Measurements from ENCODE around the gene SRPK2.

SRPK2 gene

GRCh38 chr7:105191331-105191730 is 197.4 kb downstream of the SRPK2 start:
- ATAC-seq (ENCODE audit: low read depth) (no peak), DNase-seq (ENCODE audit: low spot score) (no peak)

DNA sequence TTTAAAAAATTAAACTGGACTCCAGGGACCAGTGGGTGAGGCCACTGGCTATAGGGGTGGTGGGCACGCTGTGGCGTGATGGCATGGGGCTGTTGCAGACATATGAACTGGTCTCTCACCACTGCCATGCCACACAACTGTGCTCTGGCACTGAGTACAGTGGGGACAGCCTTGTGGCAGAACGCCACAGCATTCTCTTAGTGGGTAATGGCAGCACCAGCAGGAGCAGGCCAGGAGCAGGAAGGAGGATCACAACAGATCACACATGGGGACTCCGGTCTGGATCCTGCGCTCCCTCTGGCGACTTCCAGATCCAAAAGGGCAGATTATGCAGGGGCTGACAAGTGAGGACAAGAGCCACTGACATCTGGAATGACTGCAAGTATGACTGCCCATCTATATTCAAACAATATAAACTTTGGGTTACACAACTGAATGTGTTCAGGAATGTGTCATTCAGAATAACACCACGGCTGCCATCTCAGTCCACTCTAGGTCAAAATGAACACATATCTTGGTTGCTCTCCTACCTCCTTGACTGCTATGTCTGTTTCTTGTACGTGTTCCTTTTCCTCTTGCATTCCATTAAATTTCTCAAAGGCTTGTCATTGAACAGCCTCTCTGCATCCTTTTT is 198.7 kb downstream of the SRPK2 start:
- no peaks in the 10 kb centered on the region for H3K27me3 ChIP-seq (ENCODE audit: insufficient read depth, poor library complexity, severe bottlenecking)
- H3K4me3 ChIP-seq (ENCODE audit: severe bottlenecking), result no peak overlapping the region
- no peak for TF ChIP-seq CTCF (IDR thresholded peaks at IDR 0.05; ENCODE audit: poor library complexity, severe bottlenecking)
- peaks cover 35% of the 10 kb centered on the region for H3K4me1 ChIP-seq (ENCODE audit: insufficient read depth, poor library complexity, severe bottlenecking)
- H3K27ac ChIP-seq (ENCODE audit: poor library complexity, severe bottlenecking), result no peak overlapping the region
- DNase-seq (ENCODE audit: low spot score), result no peak
- no peaks in the 10 kb centered on the region for H3K36me3 ChIP-seq (ENCODE audit: low read depth)
- H3K9me3 ChIP-seq (ENCODE audit: severe bottlenecking), result no peaks in the 10 kb centered on the region
- ATAC-seq (ENCODE audit: low read depth), result no peak

More at GRCh38 chr7:105191331-105191730, 197.4 kb downstream of the SRPK2 start:
- Histone ChIP-seq H3K27ac (ENCODE audit: poor library complexity, severe bottlenecking) (no peak overlapping the region), H3K36me3 (ENCODE audit: low read depth) (no peaks in the 10 kb centered on the region), H3K4me1 (ENCODE audit: insufficient read depth, poor library complexity, severe bottlenecking) (peaks cover 24% of the 10 kb centered on the region), H3K9me3 (ENCODE audit: severe bottlenecking) (no peaks in the 10 kb centered on the region), H3K27me3 (ENCODE audit: insufficient read depth, poor library complexity, severe bottlenecking) (no peaks in the 10 kb centered on the region), H3K4me3 (ENCODE audit: severe bottlenecking) (no peak overlapping the region)
- no peak for TF ChIP-seq CTCF (IDR thresholded peaks at IDR 0.05; ENCODE audit: poor library complexity, severe bottlenecking)

- Histone ChIP-seq H3K4me3 (ENCODE audit: severe bottlenecking) (no peak overlapping the region), H3K27ac (ENCODE audit: poor library complexity, severe bottlenecking) (peak overlapping the region; percentile 95), H3K36me3 (ENCODE audit: low read depth) (0 out of 2 replicates have a peak, but pooled peaks cover 7% of the 10 kb centered on the region), H3K9me3 (ENCODE audit: severe bottlenecking) (no peaks in the 10 kb centered on the region), H3K4me1 (ENCODE audit: insufficient read depth, poor library complexity, severe bottlenecking) (peaks cover 42% of the 10 kb centered on the region), H3K27me3 (ENCODE audit: insufficient read depth, poor library complexity, severe bottlenecking) (no peaks in the 10 kb centered on the region)
- no peak for ATAC-seq (ENCODE audit: low read depth)
- DNase-seq (ENCODE audit: low spot score), result no peak
- TF ChIP-seq CTCF (IDR thresholded peaks at IDR 0.05; ENCODE audit: poor library complexity, severe bottlenecking), result no peak
These were observed 200.5 kb downstream of the SRPK2 start for GRCh38 chr7:105188201-105188600.

GRCh38 chr7:105187302-105188169 is 201.2 kb downstream of the SRPK2 start:
- 0 out of 2 replicates have a peak, but pooled peaks cover 7% of the 10 kb centered on the region for H3K36me3 ChIP-seq (ENCODE audit: low read depth)
- ATAC-seq (ENCODE audit: low read depth) (peak; percentile 65), DNase-seq (ENCODE audit: low spot score) (no peak)
- no peak for TF ChIP-seq CTCF (IDR thresholded peaks at IDR 0.05; ENCODE audit: poor library complexity, severe bottlenecking)
- H3K4me1 ChIP-seq (ENCODE audit: insufficient read depth, poor library complexity, severe bottlenecking), result peaks cover 48% of the 10 kb centered on the region
- H3K27ac ChIP-seq (ENCODE audit: poor library complexity, severe bottlenecking), result peak overlapping the region; percentile 95
- no peaks in the 10 kb centered on the region for H3K27me3 ChIP-seq (ENCODE audit: insufficient read depth, poor library complexity, severe bottlenecking)
- H3K4me3 ChIP-seq (ENCODE audit: severe bottlenecking), result no peak overlapping the region
- H3K9me3 ChIP-seq (ENCODE audit: severe bottlenecking), result no peaks in the 10 kb centered on the region
